Astrocyte of the cerebellum (primary cell): ENCODE data around the gene DMXL2.
"Not testable (repeated sequence)": the region's sequence is repeated elsewhere in the genome, so short reads cannot be mapped to it uniquely, and the experiment has no call there.

ENCODE experiments used
- DNase-seq: peaks from one replicate; pipeline ENCODE4 v3.0.0-alpha.2; 2011; ENCODE audit warnings: low read depth
- H3K4me3 ChIP-seq: 2 replicates; pipeline ENCODE4 v1.5.1; 2011; ENCODE audit warnings: mild to moderate bottlenecking, low read depth, low read length, moderate library complexity
- CTCF ChIP-seq: IDR thresholded peaks from 2 replicates; pipeline ENCODE4 v1.5.1; 2012; ENCODE audit warnings: low read length, low read depth, moderate library complexity, mild to moderate bottlenecking; ENCODE audit errors: missing control alignments
- in situ Hi-C: cut with HindIII; loops from 2 replicates; pipeline ENCODE4 v1.10.0; 2017; ENCODE audit warnings: low sequenced_read_pairs

DMXL2 gene

GRCh38 chr15:51617886-51618285, 4.7 kb downstream of the DMXL2 start:
- H3K4me3 ChIP-seq = no peak overlapping the region
- DNase-seq = no peak
- in situ Hi-C loops = no loop called here
- no peak for TF ChIP-seq CTCF

DNA sequence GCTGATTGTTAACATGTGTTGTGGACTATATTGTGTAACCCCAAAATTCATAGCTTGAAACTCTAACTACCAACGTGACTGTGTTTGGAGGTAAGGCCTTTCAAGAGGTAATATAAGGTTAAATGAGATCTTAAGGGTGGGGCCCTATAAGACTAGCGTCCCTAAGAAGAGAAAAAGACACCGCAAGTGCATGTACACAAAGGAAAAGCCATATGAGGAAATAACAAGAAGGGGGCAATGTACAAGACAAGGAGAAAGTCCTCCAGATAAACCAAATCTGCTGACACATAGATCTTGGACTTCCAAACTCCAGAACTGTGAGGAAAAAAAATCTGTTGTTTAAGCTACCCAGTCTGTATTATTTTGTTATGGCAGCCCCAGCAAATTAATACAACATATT, 8.6 kb downstream of the DMXL2 start:
- DNase-seq = no peak
- in situ Hi-C loops = no loop called here
- H3K4me3 ChIP-seq = no peak overlapping the region
- TF ChIP-seq CTCF = no peak

GRCh38 chr15:51612669-51613068, 9.9 kb downstream of the DMXL2 start:
- in situ Hi-C loops, H3K4me3 ChIP-seq, DNase-seq: not testable (repeated sequence)

DNA sequence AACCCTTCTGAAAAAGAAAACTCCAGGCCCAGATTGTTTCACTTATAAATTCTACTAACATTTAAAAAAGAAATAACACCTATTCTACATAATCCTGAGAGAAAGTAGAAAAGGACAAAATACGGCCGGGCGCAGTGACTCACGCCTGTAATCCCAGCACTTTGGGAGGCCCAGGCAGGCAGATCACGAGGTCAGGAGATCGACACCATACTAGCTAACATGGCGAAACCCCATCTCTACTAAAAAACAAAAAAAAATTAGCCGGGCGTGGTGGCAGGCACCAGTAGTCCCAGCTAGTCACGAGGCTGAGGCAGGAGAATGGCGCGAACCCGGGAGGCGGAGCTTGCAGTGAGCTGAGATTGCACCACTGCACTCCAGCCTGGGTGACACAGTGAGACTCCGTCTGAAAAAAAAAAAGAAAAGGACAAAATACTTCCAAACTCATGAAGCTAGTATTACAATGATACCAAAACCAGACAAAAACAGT, 19.1 kb downstream of the DMXL2 start:
- H3K4me3 ChIP-seq, DNase-seq, in situ Hi-C loops: not testable (repeated sequence)

GRCh38 chr15:51603002-51603401, 19.6 kb downstream of the DMXL2 start:
- in situ Hi-C loops = no loop called here
- TF ChIP-seq CTCF = no peak
- DNase-seq = no peak
- no peak overlapping the region for H3K4me3 ChIP-seq

DNA sequence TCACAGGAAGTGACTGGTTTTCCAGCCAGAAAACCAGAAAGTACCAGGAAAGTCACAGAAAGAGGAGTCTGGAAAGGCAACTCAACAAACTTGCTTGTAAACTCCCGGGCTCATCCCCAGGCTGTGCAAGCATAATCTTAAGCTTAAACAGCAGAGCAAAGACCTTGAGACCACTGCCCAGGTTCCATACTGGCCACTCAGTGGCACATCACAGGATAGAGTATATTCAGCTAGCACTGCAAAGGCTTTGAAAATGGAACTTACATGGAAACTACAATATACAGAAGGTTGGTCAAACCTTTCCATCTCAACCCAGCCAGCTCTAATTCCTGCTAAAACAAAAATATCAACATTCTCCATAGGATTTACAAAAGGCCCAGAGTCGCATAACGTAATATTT, 20.1 kb downstream of the DMXL2 start:
- in situ Hi-C loops = no loop called here

GRCh38 chr15:51601801-51602200, 20.8 kb downstream of the DMXL2 start:
- in situ Hi-C loops = no loop called here
- DNase-seq = no peak
- no peak for TF ChIP-seq CTCF
- no peak overlapping the region for H3K4me3 ChIP-seq

More for the DNA sequence above, 20.1 kb downstream of the DMXL2 start:
- no peak overlapping the region for H3K4me3 ChIP-seq
- no peak for TF ChIP-seq CTCF
- DNase-seq = no peak

GRCh38 chr15:51600114-51600513, 22.5 kb downstream of the DMXL2 start:
- in situ Hi-C loops = no loop called here
- no peak overlapping the region for H3K4me3 ChIP-seq
- TF ChIP-seq CTCF = no peak
- DNase-seq = no peak
